CD4-positive, alpha-beta T cell treated with Interleukin-6 for 4 hours (primary cell): Measurements from ENCODE around the gene KCNA2.

ENCODE experiments used
- DNase-seq: peaks from one replicate; pipeline ENCODE4 v3.0.0-alpha.2; 2020; ENCODE audit warnings: mixed read lengths

Gene KCNA2

DNA sequence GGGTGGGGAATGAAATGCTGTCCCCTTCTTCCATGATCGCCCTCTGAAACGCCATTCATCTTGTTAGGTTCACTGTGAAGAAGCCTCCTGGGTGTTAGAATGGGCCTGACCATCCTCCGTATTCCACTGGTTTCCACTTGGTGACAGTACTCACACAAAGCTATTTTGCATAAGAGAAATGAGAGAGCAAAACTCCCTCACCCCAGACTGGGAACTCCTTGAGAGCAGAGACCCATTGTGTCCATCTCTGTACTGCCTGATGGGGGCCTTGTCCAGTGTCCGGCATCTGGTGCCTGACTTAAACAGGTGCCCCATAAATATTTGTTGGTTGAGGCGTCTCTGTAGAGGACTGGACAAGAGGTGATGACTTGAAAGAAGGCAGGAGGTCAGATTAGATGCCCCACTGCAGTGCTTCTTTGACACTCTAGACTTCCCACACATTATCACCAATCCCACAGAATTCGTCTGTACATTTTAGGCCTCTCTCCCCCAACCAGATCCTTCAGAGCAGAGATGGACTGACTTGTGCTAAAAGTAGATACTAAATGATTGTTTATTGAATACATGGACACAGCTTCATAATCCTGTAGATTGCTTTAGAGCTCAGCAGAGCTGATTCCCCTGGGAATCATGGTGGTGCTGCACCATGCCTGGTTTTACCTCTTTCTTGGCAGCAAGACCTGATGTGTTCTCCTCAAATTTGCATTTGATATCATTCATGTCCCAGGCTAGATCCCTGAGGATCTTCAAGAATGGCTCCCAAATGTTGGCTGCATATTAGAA lies 22.4 kb upstream of the KCNA2 start:
- no peak for DNase-seq

DNA sequence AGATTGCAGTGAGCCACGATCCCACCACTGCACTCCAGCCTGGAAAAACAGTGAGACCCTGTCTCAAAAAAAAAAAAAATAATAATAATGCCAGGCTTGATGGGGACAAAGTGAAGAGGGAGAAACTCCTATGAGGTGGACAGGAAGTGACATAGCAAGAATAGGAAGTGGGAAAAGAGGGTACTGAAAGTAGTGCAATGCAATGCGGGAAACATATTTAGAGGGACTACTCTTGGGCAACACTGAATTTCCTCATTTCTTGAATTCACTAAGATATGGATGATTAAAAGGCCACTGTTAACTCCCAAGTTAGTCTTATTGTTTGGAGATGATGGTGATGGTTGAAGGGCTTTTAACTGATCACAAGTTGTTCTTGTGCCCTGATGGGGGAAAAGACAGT lies 21.6 kb upstream of the KCNA2 start:
- no peak for DNase-seq

DNA sequence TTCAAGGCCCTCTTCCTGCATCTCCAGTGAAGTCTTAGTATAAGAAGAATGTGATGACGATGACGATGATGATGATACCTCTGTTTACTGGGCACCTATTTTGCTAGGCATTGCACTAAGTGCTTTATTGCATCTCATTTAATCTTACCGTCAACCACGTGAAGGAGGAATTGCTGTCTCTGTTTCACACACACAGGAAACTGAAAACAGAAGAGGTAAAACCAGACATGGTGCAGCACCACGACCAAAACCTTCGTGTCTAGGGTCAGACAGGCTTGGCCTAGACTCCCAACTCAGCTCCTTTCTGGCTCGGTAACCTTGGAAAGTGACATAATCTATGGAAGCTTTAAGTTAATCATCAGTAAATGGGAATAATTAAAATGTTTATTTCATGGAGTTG lies 20.7 kb upstream of the KCNA2 start:
- DNase-seq = no peak

DNA sequence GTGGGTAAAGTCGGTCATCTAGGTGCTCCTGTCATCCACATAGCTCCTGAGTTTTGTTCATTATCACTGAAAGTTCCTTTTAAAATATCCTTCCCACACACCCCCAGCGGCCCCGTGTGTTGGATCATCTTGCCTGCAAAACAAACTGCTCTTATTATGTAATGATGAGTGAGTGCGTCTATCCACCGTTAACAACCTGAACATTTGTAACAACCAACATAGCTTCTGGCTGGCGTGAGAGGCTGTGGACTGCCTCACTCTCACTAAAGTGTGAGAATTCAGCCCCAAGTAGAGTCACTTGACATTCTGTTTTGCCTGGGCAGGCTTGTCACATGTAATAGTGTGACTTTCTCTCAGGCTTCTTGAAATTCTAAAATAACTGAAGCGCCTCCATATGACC lies 14.5 kb upstream of the KCNA2 start:
- DNase-seq = no peak

DNA sequence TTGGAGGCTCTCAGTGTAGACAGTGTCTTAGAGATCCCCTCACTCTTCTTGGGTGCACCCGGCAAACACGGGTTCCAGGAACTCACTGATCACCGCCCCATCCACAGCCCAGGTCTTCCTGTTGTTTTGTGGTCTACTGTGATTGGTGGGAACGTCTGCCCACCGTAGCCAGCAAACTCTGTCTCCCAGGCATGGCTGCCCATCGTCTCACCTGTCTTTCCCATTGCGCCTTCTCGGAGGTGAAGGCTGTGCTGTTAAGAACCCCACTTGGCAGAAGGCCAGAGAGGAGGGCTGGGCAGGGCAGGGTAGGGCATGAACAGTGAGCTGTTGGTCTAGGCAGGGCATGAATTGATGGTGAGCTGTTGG lies 14.1 kb upstream of the KCNA2 start:
- DNase-seq = peak; percentile 44

DNA sequence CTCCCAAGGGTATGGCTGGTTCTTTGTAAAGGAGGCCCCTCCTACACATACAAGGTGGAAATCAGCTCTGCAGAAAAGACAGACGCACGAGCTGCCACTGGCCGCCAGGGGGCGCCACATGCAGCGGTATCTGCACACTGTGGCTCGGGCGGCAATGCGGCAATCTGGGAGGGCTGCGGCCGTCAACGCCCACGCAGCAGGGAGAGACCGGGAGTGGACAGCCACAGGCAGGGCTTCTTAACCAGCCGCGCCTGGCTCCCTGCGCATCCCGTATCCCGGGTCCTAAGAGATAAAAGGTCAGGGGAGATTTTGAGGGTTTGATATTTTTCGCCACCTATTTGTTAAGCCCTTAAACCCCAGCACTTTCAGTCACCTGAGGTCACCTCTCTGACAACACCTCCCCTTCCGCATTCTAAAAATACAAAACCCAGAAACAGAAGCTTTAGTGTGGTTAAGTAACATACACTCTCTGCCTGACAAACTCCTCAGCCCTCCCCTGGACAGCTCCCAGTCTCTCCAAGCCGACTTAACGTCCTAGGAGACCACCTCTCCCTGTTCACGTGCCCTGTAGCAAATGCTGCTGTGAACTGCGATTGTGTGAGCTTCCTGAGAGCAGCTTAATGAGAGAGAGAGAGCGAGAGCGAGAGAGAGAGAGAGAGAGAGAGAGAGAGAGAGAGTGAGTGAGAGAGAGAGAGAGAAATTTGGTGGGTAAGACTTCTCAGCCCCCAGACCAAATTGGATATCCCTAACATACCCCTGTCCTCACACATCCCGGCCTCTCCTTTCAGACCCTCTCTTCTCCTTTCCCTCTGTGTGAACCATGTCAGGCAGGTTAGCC lies 13.5 kb upstream of the KCNA2 start:
- peak; percentile 94 for DNase-seq

DNA sequence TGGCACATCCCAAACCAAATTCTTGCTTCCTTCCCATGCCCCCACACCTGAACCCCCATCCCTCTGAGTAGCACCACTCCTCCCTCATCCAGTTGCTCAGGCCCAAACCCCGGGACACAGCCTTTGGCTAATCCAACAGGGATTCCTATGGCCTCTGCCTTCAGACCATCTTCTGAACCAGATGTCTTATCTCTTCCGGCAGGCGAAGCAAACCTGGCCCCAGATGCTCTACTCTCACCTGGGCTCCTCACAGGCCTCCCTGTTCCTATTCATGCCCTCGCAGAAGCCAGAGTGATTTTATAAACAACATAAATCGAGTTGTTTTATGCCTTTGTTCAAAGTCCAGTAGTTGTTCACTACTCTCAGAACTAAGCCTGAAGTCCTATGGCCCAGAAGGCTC lies 12.5 kb upstream of the KCNA2 start:
- no peak for DNase-seq

DNA sequence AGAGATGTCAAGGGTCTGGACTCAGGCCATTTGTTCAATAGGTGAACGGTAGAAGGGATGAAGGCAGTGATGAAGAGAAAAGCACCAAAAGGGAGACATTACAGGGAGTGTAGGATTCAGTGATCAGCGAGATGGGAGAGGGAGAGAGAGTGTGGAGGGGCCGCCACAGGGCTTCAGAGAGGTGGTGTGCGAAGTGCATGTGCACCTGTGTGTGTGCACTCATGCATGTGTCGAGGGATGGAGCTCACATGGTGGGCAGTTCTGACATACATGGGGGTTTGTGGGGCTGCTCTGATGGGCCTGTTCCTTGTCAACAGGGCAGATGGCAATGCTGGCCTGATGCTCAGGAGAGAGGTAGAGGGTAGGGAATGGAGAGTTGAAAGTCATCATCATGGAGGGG lies 11.4 kb upstream of the KCNA2 start:
- no peak for DNase-seq

DNA sequence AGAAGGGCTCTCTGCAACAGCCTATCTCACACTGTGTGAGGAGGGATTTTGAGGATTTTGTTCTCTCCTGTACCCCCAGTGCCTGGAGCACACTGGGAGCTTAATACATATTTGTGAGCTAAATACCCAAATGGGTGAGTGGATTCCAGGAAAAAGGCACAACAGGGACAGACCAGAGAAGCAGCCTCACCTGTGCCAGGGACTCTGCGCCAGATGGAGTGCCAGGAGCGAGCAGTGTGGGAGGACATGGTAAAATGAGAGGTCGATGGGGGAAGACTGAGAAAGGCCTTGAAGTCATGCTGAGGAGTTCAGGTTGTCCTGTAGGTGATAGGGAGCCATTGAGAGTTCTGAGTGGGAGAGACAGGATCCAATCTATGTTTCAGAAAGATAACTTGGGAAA lies 11.0 kb upstream of the KCNA2 start:
- no peak for DNase-seq

DNA sequence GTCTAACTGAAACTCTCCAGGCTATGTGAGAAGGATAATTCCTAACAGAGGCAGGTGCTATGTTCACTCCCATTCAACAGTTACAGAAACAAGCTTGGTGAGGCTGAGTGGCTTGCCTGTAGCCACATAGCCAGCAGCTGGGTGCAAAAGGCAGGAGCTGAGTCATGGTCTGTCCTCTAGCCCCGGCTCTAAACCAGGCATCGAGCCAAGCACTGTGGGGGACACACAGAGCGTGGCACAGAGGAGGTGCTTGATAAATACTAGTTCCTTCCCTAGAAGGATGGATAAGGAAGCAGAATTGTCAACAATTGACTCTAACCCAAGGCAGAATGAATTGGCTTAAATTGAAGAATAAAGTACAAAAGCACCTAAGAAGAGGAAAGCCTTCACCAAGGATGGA lies 10.4 kb upstream of the KCNA2 start:
- no peak for DNase-seq

DNA sequence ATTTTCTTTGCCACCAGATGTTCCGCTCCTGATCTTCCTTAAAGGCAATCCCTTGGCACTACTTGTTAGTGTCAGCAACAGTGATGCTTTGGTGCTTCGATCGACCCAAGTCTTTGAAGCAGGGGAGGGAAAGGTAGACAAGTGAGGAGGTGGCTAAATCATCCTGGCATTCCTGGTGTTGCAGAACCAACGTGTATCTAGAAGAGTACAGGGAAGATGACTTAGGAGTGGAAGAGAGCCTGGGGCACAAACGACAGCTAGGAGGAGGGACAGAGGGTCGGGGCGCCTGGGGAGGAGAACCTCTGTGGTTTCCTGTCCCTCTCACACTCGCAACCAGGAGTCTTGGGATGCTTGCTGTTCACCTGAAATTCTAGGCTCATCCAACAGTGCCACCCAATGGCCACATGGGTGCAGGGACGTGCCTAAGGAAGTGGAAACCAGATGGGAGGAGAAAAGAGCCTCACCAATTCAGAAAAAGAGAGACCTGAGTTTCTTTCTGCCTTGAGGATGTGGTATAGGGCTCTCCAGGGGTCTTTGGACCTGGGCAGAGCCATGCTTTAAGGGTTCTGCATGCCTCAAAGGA lies 9.5 kb upstream of the KCNA2 start:
- peak; percentile 66 for DNase-seq

DNA sequence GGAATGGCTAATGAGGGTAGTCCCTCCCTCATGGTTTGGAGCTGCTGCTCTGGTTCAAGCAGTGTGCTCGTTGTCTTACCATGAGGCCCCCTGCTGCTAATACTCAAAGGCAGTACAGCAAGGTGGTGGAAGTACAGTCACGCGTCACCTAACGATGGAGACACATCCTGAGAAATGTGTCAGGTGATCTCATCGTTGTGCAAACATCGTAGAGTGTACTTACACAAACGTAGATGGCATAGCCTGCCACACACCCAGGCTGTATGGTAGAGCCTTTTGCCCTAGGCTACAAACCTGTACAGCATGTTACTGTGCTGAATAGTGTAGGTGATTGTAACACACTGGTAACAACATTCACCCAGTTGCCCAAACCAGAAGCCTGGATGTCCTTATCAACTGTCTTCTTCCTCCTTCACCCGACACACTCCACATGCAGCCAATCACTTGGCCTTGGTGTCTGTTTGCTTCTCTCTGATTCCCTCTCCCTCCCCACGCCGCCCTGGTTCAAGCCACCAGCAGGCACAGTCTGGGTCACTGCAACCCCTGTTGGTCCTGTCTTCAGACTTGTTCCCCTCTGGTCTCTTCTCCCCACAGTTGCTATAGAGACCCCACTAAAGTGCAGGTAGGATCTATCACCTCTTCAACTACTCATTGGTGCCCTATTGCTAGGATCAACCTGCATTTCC lies 6.0 kb upstream of the KCNA2 start:
- no peak for DNase-seq

DNA sequence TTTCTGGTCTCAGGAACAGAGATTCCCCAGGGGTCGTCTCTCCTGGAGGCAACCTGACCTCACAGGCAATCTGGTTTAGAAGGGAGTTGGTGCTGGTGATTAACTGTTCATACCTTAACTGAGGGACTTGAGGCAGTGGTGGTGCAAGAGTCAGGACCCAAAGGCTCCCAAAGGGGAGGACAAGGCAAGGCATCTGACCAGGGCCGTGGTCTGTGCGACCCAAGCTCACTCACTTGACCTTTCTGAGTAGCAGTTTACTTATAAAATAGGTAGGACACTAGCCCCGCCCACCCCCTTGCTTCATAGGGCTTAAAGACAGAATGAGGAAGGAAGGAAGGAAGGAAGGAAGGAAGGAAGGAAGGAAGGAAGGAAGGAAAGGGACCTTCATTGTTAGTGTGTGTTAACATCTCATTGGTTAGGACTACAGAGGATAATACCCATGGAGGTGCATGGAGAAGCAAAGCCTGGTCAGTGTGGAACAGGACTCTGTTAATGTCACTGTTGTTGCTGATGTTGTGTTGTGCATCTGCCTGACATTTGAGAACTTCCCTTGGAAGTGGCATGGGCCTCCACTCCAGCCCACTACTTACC lies 4.6 kb upstream of the KCNA2 start:
- no peak for DNase-seq

DNA sequence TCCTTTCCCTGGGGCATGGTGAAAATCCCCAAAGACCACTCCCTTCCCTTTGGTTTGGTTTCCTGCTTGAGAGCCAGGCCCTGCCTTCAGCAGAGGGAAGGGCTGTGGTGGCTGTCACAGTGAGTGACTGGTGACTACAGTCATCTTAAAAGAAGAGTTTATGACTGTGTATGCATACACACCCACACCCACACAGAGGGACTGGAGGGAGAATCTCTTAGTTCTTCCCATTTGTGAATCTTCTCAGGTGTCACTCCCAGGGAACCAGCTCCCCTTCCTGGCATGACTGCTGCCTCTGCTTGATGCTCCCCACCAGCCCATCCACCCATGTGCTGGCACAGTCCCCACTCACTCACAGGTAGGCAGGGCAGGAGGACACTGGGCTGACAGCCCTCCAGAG lies 3.9 kb upstream of the KCNA2 start:
- DNase-seq = no peak

DNA sequence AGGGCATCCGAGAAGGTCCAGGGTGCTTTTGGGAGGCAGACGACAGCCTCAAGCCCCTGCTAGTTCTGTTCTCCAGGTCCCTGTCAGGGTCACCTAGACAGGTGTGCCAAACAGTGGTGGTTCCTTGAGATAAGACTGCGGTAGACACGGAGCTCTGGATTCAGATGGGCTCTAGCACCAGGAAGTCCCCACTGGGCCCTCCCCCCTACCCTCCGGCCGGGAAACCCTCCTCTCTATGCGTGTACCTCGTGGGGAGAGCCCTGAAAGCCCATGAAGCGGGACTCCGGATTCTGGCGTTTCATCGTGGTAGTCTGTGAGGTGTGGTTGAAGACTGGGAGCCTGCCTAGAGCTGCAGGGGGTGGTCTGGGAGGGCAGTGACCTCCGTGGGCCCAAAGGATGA lies 2.1 kb upstream of the KCNA2 start:
- DNase-seq = no peak

DNA sequence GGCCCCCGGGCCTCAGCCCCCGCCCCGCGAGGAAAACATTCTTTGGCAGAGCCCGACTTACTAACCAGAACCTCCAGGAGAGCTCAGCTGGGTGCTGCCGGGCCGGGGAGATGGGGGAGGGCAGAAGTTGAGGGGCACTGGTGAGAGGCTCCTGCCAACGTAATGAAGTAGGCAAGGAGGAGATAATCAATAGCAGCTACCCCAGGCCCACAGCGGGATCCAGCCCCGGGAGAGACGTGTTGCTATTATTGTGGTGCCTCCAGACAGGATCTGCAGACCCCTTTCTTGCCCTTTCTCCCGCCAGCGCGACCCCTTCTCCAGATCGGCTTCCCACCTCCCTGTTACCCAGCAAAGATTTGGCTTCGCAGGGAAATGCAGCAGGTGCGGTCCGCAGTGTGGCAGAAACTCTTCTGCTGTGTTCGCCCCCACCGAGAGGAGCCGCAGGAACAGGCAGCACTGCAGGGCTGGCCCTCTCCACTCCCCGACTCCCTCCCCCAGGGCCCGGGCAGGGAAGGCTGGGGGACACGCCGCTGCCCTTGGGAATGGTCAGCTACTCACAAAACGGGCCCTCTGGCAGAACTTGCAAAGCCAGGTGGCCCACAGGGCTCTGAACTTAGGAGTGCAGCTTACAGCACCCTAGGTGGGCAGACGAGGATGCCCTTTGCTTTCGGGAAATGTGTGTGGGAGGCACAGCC lies 1.5 kb upstream of the KCNA2 start:
- no peak for DNase-seq

DNA sequence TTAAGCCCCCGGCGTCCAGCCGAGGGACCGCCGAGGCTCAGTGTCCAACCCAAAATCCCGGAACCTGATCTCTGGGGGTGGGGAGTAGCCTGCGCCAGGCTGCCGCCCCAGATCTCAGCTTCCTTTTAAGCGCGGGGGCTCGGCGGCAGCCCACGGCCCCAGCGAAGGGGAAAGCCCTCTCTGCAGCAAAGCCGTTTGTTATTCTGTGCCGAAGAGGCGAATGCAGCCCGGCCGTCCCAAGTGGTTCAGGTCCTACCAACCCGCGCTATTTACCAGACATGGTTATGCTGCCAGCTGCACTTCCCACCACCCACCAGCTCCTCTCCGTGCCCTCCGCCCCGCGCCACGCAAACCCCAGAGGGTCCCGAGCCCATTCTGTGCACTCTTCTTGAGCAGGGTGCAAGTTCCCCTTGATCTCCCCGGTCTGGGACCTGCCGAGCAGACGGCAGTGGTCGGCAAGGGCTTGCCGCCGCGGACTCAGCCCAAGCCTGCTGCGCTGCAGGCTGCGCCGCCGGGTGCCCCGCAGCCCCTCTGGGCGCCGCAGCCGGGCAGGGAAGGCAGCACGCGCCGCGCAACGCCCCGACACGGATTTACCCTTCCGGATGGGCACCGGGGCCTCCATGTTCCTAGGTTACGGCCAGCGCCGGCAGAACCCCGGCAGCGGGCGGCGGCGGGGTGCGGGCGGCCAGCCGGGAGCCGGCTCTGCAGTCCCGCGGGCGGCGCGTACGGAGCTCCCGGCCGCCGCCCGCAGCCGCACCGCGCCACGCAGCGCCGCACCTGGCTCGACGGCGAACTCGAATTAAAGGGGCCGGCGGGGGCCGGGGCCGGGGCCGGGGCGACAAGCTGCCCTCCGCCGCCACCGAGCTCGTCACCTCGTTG lies 738 bp upstream of the KCNA2 start:
- DNase-seq = peak; percentile 17

DNA sequence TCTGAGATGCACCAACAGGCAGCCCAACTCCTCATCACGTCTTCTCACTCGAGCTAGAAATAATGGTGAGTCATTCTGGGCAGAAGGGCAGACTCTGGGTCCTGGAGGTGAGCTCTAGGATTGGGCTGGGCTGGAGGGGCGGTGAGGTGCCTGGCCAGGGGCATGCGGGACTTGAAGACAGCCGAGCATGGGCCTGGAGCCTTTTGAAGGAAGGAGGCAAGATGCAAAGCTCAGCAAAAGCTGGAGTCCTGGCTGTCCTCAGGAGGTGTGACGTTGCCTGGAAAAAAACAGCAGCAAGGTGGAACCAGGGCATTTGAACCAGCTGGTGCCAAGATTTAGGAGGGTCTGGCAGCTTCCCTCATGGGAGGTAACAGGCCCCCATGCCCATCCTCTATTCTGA lies 712 bp downstream of the KCNA2 start:
- DNase-seq = no peak

DNA sequence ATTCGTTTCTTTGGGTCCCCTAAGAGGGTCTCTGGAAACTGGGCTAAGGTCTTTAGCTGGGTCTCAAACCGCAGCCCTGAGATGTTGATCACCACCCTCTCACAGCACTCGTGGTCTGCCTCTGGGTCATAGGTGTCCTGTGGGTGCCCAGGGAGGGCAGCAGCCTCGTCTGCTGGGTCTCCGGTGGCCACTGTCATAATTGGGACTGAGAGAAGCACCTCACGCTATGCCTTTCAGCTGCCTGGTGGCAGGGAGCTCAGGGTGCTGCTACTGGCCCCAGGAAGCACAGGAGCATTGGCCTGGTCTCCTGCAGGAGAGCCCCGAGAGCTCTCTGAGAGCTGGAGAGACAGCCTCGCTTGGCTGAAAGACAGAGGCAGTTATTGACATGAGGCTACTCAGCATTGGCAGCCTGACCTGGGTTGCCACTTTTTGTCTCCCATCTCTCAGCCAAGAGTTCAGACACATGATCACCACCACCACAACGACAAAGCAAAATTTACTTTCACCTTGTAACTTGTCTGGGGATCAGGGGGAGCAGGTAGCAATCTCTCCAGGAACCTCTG lies 1.5 kb downstream of the KCNA2 start:
- DNase-seq = no peak

DNA sequence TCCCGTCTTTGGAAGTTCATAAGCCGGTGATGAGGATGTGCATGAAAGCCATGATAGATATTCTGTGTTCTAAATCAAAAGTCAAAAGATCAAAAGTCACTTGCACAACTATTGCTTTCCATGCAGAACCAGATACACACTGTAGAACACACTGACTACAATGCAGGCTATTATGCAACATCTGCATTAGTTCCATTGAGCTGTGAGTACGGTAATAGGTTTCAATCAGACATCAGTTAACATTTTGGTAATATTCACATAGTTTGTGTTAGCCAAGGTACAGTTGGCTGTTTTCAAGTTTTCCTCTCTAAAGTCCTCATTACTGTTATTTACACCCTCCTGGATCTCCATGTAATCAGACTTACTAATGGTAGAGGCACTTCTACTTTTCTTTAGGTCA lies 3.1 kb downstream of the KCNA2 start:
- DNase-seq = no peak

DNA sequence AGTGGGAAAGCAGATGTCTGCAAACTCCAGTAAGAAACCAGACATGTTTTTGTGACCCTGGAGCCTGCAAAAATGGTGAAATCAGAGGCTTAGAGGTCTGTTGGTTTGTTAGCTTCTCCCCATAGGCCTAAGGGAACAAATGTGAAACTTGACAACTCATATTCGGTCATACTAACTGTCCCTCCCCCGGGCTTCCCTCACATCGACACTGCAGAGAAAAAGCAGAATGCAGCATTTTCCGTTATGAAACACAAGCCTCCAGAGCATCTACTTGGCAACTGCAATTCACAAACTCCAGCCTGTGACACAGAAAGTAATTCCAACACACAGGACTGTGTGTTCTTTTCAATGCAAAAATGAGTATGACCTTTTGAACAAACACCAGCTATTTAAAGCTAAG lies 3.7 kb downstream of the KCNA2 start:
- no peak for DNase-seq
